ENCODE measurements around the gene MYL3.

The MYL3 gene

DNA sequence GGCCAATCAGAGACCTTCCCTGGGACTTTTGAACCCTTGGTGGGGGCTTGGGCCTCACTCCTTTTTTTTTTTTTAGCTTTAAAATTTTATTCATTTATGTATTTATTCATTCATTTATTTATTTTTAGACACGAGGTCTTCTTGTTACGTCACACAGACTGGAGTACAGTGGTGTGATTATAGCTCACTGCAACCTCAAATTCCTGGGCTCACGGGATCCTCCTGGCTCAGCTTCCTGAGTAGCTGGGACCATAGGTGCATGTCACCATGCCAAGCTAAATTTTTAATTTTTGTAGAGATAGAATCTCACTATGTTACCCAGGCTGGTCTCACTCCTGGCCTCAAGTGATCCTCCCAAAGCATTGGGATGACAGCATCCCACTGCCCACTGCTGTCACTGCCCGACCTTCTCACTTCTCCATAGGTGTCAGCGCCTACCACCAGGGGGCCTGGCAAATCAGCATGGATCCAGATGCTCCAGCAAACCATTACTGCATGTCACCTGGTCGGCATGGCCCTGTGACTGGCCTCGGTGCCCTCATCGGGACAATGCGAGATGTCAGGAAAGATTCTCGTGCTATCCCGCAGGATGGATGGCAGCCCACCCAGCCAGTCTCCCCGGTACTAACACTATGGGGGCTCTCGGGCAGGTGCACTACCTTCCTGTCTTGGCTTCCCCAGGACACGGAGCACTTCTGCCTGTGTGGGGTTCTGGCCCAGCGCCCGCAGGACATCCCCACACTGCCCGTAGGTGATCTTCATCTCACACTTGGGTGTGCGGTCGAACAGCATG is 3.0 kb downstream of the MYL3 start:
- TF ChIP-seq, protein P1, sequence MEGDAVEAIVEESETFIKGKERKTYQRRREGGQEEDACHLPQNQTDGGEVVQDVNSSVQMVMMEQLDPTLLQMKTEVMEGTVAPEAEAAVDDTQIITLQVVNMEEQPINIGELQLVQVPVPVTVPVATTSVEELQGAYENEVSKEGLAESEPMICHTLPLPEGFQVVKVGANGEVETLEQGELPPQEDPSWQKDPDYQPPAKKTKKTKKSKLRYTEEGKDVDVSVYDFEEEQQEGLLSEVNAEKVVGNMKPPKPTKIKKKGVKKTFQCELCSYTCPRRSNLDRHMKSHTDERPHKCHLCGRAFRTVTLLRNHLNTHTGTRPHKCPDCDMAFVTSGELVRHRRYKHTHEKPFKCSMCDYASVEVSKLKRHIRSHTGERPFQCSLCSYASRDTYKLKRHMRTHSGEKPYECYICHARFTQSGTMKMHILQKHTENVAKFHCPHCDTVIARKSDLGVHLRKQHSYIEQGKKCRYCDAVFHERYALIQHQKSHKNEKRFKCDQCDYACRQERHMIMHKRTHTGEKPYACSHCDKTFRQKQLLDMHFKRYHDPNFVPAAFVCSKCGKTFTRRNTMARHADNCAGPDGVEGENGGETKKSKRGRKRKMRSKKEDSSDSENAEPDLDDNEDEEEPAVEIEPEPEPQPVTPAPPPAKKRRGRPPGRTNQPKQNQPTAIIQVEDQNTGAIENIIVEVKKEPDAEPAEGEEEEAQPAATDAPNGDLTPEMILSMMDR (IDR thresholded peaks at IDR 0.05; ENCODE audit: control extremely low read depth, extremely low read depth, low read depth, missing control alignments) = peak; percentile 31
- CTCF ChIA-PET = interaction anchor here (0.8 to 1.5 kb wide), 8 partner anchors 11 to 510 kb away, joined by 3 to 4 read pairs (median 3); no protein-coding TSS in a partner anchor
- POLR2A ChIA-PET = no interaction called here
- DNase-seq (ENCODE audit: extremely low spot score) = no peak

DNA sequence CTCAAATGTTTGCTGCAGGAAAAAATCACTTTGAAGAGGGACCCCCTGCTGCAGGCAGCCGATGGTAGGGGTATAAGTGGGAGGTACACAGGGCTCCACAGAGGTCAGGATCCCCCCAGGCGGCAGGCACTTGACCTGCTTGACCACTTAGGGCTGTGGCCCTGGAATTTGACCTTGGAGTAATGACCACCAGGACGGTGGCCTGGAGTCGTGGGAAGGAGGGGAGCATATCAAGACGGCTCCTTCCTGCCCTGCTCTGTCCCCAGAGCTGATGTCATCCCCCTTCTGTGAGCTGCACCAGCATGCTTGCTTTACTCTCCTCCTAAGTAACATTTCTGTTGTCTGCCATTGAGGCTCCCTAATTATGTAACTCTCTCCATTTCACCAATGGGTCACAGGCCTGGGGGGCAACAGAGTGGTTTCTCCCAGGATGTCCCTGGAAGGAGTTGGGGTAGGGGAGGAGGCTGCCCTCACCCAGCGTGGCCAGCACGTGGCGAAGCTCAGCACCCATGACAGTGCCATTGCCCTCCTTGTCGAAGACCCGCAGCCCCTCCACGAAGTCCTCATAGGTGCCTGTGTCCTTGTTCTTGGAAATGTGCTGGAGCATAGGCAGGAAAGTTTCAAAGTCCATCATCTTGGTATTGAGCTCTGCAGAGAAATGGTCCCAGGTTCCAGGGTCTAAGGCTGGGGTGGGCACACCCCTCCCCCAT is 4.1 kb downstream of the MYL3 start:
- CTCF ChIA-PET = interaction anchor here (0.8 to 1.5 kb wide), 11 partner anchors 8 to 511 kb away, joined by 3 to 4 read pairs (median 3); no protein-coding TSS in a partner anchor
- POLR2A ChIA-PET = no interaction called here
- TF ChIP-seq, protein P1 (IDR thresholded peaks at IDR 0.05; ENCODE audit: control extremely low read depth, extremely low read depth, low read depth, missing control alignments) = no peak
- DNase-seq (ENCODE audit: extremely low spot score) = no peak

DNA sequence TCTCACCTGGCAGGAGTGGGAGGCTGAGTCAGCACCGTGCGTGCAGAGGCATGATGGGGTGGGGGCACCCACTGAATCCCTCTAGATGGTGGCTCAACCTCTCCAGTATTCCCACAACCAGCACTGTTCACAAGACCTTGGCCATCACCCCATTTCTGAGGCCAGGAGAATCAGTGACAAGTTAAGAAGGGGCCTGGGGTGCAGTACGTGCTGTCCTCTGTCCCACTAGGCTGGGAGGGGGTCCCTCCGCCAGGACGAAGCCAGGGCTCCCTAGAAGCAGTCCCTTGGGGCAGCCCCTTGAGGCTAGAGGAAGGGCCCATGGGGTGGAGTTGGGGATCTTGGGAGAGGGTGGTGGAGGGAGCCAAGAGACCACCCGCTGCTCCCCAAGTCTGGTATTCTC is 4.8 kb downstream of the MYL3 start:
- CTCF ChIA-PET = interaction anchor here (1.1 to 1.5 kb wide), 4 partner anchors 9 to 36 kb away, joined by 3 to 4 read pairs (median 3); no protein-coding TSS in a partner anchor
- DNase-seq (ENCODE audit: extremely low spot score) = no peak
- POLR2A ChIA-PET = no interaction called here
- TF ChIP-seq, protein P1 (IDR thresholded peaks at IDR 0.05; ENCODE audit: control extremely low read depth, extremely low read depth, low read depth, missing control alignments) = no peak

DNA sequence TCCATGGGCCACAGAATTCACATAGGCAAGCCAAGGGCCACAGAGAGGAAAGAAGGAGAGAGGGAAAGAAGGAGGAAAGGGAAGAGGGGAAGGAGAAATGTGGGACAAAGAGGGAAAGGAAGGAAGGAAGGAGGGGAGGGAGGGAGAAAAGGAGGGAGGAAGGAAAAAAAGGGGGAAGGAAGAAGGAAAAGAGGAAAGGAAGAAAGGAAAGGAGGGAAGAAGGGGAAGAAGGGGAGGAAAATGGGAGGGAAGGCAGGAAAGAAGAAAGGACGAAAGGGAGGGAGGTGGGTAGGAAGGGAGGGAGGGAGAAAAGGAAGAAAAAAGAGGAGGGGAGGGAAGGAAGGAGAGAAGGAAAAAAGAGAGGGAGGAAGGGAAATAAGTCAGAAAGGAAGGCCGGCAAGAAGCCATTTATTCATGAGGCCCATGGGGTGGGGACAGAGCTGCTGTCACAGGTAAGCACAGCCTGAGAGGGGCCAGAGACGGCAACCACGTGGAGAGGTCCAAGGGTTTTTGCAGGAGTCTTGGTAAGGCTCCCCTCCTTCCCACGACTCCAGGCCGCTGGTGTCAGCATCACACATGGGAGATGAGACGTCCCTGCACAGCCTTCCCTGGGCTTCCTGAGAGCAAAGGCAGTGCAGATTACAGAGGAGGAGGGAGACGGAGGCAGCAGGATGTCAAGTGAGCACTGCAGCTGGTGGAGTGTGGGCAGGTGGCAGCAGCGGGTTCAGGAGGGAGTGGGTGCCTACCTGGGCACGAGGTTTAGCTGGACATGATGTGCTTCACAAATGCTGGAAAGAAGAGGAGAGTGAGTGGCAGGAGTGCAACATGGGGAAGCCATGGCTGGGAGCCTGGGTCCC is 5.5 kb downstream of the MYL3 start:
- TF ChIP-seq, protein P1 (IDR thresholded peaks at IDR 0.05; ENCODE audit: control extremely low read depth, extremely low read depth, low read depth, missing control alignments) = no peak
- CTCF ChIA-PET = interaction anchor here (0.9 kb wide), 1 partner anchor 10 kb away, joined by 4 read pairs; no protein-coding TSS in a partner anchor
- POLR2A ChIA-PET = no interaction called here
- DNase-seq (ENCODE audit: extremely low spot score) = no peak

DNA sequence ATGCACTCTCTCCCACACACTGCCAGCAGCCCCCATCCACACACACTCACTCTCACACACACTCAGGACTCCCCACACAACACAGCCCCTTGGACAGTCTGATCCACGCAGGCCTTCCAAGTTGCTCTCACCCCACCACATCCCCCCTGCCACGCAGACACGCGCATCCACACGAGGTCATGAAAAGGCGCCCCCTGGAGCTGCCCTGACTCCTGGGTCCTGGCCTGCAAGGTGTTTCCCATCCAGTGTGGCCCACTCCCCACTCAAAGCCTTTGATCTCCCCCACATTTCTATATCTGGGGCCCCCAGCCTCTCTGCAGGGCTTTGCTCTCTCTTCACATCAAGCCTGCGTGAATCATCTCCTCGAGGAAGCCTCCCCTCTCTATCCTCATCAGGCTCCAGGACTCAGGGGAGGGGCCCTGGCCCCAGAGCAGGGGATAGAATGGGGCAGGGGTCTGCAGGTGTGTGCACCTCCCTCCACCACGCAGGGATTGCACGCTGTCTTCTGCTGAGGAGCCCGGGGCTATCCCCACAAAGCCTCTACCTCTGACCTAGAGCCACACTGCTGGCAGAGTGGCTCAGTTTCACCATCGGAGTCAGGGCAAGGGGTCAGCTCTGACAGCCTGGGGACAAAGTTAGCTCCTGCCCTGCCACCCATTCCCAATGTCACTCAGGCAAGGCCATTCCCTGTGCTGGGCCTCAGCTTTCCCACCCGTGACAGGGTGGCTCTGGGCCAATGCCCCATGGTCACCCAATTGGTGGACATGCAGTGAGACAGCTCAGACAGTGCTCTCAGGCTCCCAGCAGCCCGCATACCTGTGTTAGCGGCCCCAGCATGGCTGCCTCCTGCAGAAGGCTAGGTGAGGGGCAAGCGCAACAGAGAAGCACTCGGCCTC is 6.4 kb downstream of the MYL3 start:
- no peak for DNase-seq (ENCODE audit: extremely low spot score)
- POLR2A ChIA-PET = no interaction called here

More for the DNA sequence above, 6.4 kb downstream of the MYL3 start:
- CTCF ChIA-PET = interaction anchor here (0.9 kb wide), 1 partner anchor 10 kb away, joined by 4 read pairs; no protein-coding TSS in a partner anchor
- TF ChIP-seq, protein P1 (IDR thresholded peaks at IDR 0.05; ENCODE audit: control extremely low read depth, extremely low read depth, low read depth, missing control alignments) = no peak
